Activated CD8-positive, alpha-beta memory T cell treated with anti-CD3 and anti-CD28 coated beads, Interleukin-2, amount 10 ng/mL, durations not matched to agents 7 days and 5 days (primary cell): ENCODE data around the gene FSD1L. TPM values are rescaled to one million over a fixed set of nuclear protein-coding genes. Genes with fewer than 3 reads are reported as not detected.
"Not testable (repeated sequence)": the region's sequence is repeated elsewhere in the genome, so short reads cannot be mapped to it uniquely, and the experiment has no call there.

ENCODE experiments used
- ATAC-seq: fragments of 150-1000 bp; cut with Tn5 transposase; one replicate; pipeline ENCODE4 v1.10.0; 2021; ENCODE audit warnings: moderate library complexity
- CTCF ChIA-PET: fragments of 350-600 bp; sonication (Branson Sonifier 250); formaldehyde crosslinking; loops from one replicate; lab custom pipeline; 2021; ENCODE audit warnings: antibody characterized with exemption; lab: Charles Lee
- DNase-seq: peaks from one replicate; pipeline ENCODE4 v3.0.0-alpha.2; 2020
- H3K27ac Mint-ChIP-seq: one replicate; pipeline ENCODE4 v1.8.0; 2021; ENCODE audit warnings: mild to moderate bottlenecking, mixed read lengths
- H3K27me3 Mint-ChIP-seq: one replicate; pipeline ENCODE4 v1.8.0; 2021; ENCODE audit warnings: mixed read lengths
- H3K36me3 Mint-ChIP-seq: one replicate; pipeline ENCODE4 v1.8.0; 2021; ENCODE audit warnings: mild to moderate bottlenecking, mixed read lengths
- H3K4me1 Mint-ChIP-seq: one replicate; pipeline ENCODE4 v1.8.0; 2021; ENCODE audit warnings: mixed read lengths
- H3K4me3 Mint-ChIP-seq: one replicate; pipeline ENCODE4 v1.8.0; 2021; ENCODE audit warnings: mild to moderate bottlenecking, moderate library complexity, mixed read lengths
- H3K9me3 Mint-ChIP-seq: one replicate; pipeline ENCODE4 v1.8.0; 2022; ENCODE audit warnings: low read depth, mixed read lengths
- total RNA-seq, 2 experiments: library from RNA; stranded (reverse); gene quantifications; one replicate each; pipeline ENCODE4 v1.2.3, GENCODE V29; 2021

The FSD1L gene
- total RNA-seq, 2 experiments from 2014 or later: 6.3 to 9.2 TPM

DNA sequence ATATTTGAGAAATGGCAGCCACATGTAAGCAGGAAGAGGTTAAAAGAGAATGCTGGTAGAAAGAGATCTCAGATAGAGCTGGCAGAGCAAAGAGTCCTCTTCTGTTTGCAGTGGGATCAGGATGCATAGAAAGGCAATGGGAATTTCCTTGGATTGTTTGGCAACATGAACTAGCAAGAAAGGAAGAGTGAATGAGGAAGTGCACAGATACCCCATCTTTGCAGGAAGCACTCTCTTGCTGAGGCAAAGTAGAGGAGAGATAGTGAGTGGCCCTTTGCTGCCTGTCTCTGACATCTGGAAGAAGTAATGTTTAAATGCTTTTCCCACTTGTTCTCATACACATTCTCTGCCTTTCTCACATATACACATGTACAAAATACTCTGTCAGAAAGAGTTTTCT lies 124.6 kb downstream of the FSD1L start:
- H3K4me3 Mint-ChIP-seq: no peak overlapping the region
- CTCF ChIA-PET: no interaction called here
- H3K9me3 Mint-ChIP-seq: peaks cover 3% of the 10 kb centered on the region
- H3K4me1 Mint-ChIP-seq: no peaks in the 10 kb centered on the region
- H3K27me3 Mint-ChIP-seq: no peaks in the 10 kb centered on the region
- ATAC-seq: no peak
- H3K27ac Mint-ChIP-seq: no peak overlapping the region
- H3K36me3 Mint-ChIP-seq: peaks cover 16% of the 10 kb centered on the region
- DNase-seq: no peak

DNA sequence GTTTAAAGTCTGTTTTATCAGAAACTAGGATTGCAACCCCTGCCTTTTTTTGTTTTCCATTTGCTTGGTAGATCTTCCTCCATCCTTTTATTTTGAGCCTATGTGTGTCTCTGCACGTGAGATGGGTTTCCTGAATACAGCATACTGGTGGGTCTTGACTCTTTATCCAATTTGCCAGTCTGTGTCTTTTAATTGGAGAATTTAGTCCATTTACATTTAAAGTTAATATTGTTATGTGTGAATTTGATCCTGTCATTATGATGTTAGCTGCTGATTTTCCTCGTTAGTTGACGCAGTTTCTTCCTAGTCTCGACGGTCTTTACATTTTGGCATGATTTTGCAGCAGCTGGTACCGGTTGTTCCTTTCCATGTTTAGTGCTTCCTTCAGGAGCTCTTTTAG lies 132.1 kb downstream of the FSD1L start:
- H3K4me1 Mint-ChIP-seq, H3K27ac Mint-ChIP-seq, DNase-seq, H3K9me3 Mint-ChIP-seq, ATAC-seq, H3K27me3 Mint-ChIP-seq, CTCF ChIA-PET, H3K4me3 Mint-ChIP-seq: not testable (repeated sequence)
- peaks cover 17% of the 10 kb centered on the region for H3K36me3 Mint-ChIP-seq

- DNase-seq, H3K36me3 Mint-ChIP-seq, CTCF ChIA-PET, H3K4me3 Mint-ChIP-seq, ATAC-seq, H3K27me3 Mint-ChIP-seq, H3K9me3 Mint-ChIP-seq, H3K27ac Mint-ChIP-seq, H3K4me1 Mint-ChIP-seq: not testable (repeated sequence)
Observed at GRCh38 chr9:105581550-105581949, 133.7 kb downstream of the FSD1L start.

GRCh38 chr9:105593145-105593544 lies 145.3 kb downstream of the FSD1L start:
- Mint-ChIP-seq H3K36me3 (peaks cover 27% of the 10 kb centered on the region), H3K9me3 (peaks cover 10% of the 10 kb centered on the region), H3K27me3 (no peaks in the 10 kb centered on the region), H3K27ac (no peak overlapping the region), H3K4me1 (no peaks in the 10 kb centered on the region), H3K4me3 (no peak overlapping the region)
- ATAC-seq (no peak), DNase-seq (no peak)
- CTCF ChIA-PET: no interaction called here

Other genes with a start within 250 kb of the FSD1L start
- gene SLC44A1, start 203.4 kb upstream of the FSD1L start, total RNA-seq: 10 to 100 TPM in 1 of 2 experiments, 1 to 10 TPM in 1; 4.9 to 10.3 TPM
- gene FKTN, start 110.1 kb downstream of the FSD1L start, total RNA-seq: 10 to 100 TPM; 11.8 to 16.4 TPM
- gene TAL2, start 214.4 kb downstream of the FSD1L start, total RNA-seq: under 1 TPM in 1 of 2 experiments, not detected in 1; 0.35 TPM
- 10 to 100 TPM in 1 of 2 experiments, 1 to 10 TPM in 1; 9.9 to 17.9 TPM for gene TMEM38B, start 246.5 kb downstream of the FSD1L start, total RNA-seq